Measurements from ENCODE around the gene SCAF4. TPM values are rescaled to one million over a fixed set of nuclear protein-coding genes. Genes with fewer than 3 reads are reported as not detected.
A peak's percentile ranks its signal among the peaks of the same experiment; 100 is the strongest.

Gene SCAF4
- total and polyA plus RNA-seq, 9 of the 15 experiments (the other 6 are each of a cell fraction or from before 2014, with no cell fraction given) = 2.3 to 55.7 (median 17.2) TPM

DNA sequence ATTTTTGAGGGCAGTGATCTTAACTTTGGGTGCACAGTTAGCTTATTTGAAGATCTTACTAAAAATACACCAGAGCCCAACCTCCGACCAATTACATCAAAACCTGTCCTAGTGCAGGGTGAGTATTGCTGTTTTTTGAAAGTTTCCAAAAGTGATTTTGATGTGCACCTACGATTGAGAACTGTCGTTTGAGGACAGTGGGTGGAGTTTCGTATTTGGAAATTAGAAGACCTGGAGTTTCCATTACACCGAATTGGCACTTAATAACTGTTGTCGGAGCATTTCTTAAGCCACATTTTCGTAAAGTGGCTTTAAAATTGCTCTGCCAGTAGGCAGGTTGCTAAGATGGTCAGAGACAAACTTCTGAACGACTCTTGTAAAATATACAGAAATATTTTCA lies 71.3 kb downstream of the SCAF4 start:
- DNase-seq (ENCODE audit: extremely low read depth in 1 of 4, low spot score in 3 of 4) (no peak), ATAC-seq (no peak), FAIRE-seq (peak; percentile 48)
- H4K20me1 ChIP-seq (replicated peaks; ENCODE audit: control insufficient read depth, insufficient read depth, low read length) = peaks cover 21% of the 10 kb centered on the region; the same call in 1 of the 2 replicates
- TSS peak; percentile 59 for BruUV-seq (replicated peaks)
- intact Hi-C loops (cut with micrococcal nuclease) (no loop called here), in situ Hi-C loops (cut with MboI) (no loop called here)
- peak overlapping the region; percentile 71 for H3K4me3 ChIP-seq
- H3K27me3 ChIP-seq (ENCODE audit: control insufficient read depth in 2 of 2, insufficient read depth in 2 of 2, low read length in 2 of 2) = no peaks in the 10 kb centered on the region
- H3K9me3 ChIP-seq (replicated peaks; ENCODE audit: control insufficient read depth, insufficient read depth, low read depth, low read length) = no peaks in the 10 kb centered on the region
- peaks cover 44% of the 10 kb centered on the region for H3K36me3 ChIP-seq (ENCODE audit: control insufficient read depth, insufficient read depth, low read length)
- 3% methylated on average over 8 of the region's 8 CpGs for WGBS (ENCODE audit: insufficient coverage, low coverage, missing lambda C conversion rate)
- H3K27ac ChIP-seq (ENCODE audit: extremely low read depth, low read depth, low read length) = peak overlapping the region; percentile 96
- no peak for TF ChIP-seq KLF6 (CRISPR knock-in tag; IDR thresholded peaks at IDR 0.05; ENCODE audit: borderline replicate concordance)
- TF ChIP-seq, protein P1, sequence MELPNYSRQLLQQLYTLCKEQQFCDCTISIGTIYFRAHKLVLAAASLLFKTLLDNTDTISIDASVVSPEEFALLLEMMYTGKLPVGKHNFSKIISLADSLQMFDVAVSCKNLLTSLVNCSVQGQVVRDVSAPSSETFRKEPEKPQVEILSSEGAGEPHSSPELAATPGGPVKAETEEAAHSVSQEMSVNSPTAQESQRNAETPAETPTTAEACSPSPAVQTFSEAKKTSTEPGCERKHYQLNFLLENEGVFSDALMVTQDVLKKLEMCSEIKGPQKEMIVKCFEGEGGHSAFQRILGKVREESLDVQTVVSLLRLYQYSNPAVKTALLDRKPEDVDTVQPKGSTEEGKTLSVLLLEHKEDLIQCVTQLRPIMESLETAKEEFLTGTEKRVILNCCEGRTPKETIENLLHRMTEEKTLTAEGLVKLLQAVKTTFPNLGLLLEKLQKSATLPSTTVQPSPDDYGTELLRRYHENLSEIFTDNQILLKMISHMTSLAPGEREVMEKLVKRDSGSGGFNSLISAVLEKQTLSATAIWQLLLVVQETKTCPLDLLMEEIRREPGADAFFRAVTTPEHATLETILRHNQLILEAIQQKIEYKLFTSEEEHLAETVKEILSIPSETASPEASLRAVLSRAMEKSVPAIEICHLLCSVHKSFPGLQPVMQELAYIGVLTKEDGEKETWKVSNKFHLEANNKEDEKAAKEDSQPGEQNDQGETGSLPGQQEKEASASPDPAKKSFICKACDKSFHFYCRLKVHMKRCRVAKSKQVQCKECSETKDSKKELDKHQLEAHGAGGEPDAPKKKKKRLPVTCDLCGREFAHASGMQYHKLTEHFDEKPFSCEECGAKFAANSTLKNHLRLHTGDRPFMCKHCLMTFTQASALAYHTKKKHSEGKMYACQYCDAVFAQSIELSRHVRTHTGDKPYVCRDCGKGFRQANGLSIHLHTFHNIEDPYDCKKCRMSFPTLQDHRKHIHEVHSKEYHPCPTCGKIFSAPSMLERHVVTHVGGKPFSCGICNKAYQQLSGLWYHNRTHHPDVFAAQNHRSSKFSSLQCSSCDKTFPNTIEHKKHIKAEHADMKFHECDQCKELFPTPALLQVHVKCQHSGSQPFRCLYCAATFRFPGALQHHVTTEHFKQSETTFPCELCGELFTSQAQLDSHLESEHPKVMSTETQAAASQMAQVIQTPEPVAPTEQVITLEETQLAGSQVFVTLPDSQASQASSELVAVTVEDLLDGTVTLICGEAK (IDR thresholded peaks at IDR 0.05) = 0 out of 2 replicates have a peak, but pooled peaks have one; percentile 5
- TF ChIP-seq, protein P1 (CRISPR knock-in tag; IDR thresholded peaks at IDR 0.05) = no peak
- TF ChIP-seq, protein P2, sequence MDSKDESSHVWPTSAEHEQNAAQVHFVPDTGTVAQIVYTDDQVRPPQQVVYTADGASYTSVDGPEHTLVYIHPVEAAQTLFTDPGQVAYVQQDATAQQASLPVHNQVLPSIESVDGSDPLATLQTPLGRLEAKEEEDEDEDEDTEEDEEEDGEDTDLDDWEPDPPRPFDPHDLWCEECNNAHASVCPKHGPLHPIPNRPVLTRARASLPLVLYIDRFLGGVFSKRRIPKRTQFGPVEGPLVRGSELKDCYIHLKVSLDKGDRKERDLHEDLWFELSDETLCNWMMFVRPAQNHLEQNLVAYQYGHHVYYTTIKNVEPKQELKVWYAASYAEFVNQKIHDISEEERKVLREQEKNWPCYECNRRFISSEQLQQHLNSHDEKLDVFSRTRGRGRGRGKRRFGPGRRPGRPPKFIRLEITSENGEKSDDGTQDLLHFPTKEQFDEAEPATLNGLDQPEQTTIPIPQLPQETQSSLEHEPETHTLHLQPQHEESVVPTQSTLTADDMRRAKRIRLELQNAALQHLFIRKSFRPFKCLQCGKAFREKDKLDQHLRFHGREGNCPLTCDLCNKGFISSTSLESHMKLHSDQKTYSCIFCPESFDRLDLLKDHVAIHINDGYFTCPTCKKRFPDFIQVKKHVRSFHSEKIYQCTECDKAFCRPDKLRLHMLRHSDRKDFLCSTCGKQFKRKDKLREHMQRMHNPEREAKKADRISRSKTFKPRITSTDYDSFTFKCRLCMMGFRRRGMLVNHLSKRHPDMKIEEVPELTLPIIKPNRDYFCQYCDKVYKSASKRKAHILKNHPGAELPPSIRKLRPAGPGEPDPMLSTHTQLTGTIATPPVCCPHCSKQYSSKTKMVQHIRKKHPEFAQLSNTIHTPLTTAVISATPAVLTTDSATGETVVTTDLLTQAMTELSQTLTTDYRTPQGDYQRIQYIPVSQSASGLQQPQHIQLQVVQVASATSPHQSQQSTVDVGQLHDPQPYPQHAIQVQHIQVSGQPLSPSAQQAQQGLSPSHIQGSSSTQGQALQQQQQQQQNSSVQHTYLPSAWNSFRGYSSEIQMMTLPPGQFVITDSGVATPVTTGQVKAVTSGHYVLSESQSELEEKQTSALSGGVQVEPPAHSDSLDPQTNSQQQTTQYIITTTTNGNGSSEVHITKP (IDR thresholded peaks at IDR 0.05; ENCODE audit: partially characterized antibody) = peak; percentile 15
- H3K9me1 ChIP-seq (ENCODE audit: control insufficient read depth, insufficient read depth, low read length) = no peaks in the 10 kb centered on the region
- peak overlapping the region; percentile 98 for H3K4me2 ChIP-seq (ENCODE audit: insufficient read depth, low read length)
- peaks cover 59% of the 10 kb centered on the region for H3K79me2 ChIP-seq (ENCODE audit: control insufficient read depth, insufficient read depth, low read length)
- ChIA-PET CTCF (ENCODE audit: low intra/inter-chr PET ratio) (no interaction called here), POLR2A (interaction anchor here (0.9 to 2.2 kb wide), 3 partner anchors 10 to 235 kb away, joined by 3 to 20 read pairs (median 3); no protein-coding TSS in a partner anchor)
- H3K4me1 ChIP-seq (replicated peaks in 1 of 2; ENCODE audit: control insufficient read depth in 2 of 2, insufficient read depth in 2 of 2, low read length in 2 of 2) = peaks cover 18 to 30% of the 10 kb centered on the region in 2 experiments; a peak in 4 of 5 replicates
- peak overlapping the region; percentile 90 to 100 for H3K9ac ChIP-seq (ENCODE audit: insufficient read depth in 1 of 2, low read depth in 2 of 2, low read length in 2 of 2)
- H2AFZ ChIP-seq (ENCODE audit: low read depth, low read length) = peak overlapping the region; percentile 37; the same call in 1 of the 2 replicates

Measured in K562 (cell line).